AG04449 (cell line): ENCODE results near the gene PIR.

Source experiments
- CTCF ChIA-PET: fragments of 350-600 bp; formaldehyde crosslinking; extraction: SDS; loops from one replicate; lab custom pipeline; 2021; ENCODE audit warnings: antibody characterized with exemption; lab: Yijun Ruan, JAX
- POLR2A ChIA-PET: fragments of 400-600, 350-600 bp; formaldehyde crosslinking; extraction: SDS; loops from one replicate; lab custom pipeline; 2020; ENCODE audit warnings: antibody characterized with exemption, inconsistent platforms; lab: Yijun Ruan, JAX
- DNase-seq: peaks from one replicate; pipeline ENCODE4 v3.0.0-alpha.2; 2010; ENCODE audit warnings: low read depth, low spot score
- H3K4me3 ChIP-seq: 2 replicates; pipeline ENCODE4 v1.5.1; 2011; ENCODE audit warnings: low read depth, mild to moderate bottlenecking, control low read depth, low read length
- CTCF ChIP-seq: IDR thresholded peaks from one replicate; pipeline ENCODE4 v1.5.1; 2011; ENCODE audit warnings: mild to moderate bottlenecking, moderate library complexity, low read length, control low read depth, inconsistent platforms; ENCODE audit not compliant: insufficient read depth; ENCODE audit errors: missing control alignments

The PIR gene

GRCh38 chrX:15373976-15374375 lies 119.2 kb downstream of the PIR start:
- DNase-seq, result no peak

GRCh38 chrX:15366506-15367352 lies 126.4 kb downstream of the PIR start:
- TF ChIP-seq CTCF, result no peak
- CTCF ChIA-PET, result interaction anchor here (0.7 to 1.9 kb wide), 2 partner anchors 17 to 18 kb away, joined by 3 to 8 read pairs; no protein-coding TSS in a partner anchor
- DNase-seq, result no peak
- H3K4me3 ChIP-seq, result no peak overlapping the region
- POLR2A ChIA-PET, result no interaction called here

More at GRCh38 chrX:15373976-15374375, 119.2 kb downstream of the PIR start:
- no peak overlapping the region for H3K4me3 ChIP-seq
- CTCF ChIA-PET, result interaction anchor here (2.3 kb wide), 1 partner anchor 25 kb away, joined by 11 read pairs; no protein-coding TSS in a partner anchor
- TF ChIP-seq CTCF, result no peak
- POLR2A ChIA-PET, result no interaction called here

- no peak for DNase-seq
- no peak for TF ChIP-seq CTCF
- H3K4me3 ChIP-seq, result no peak overlapping the region
- POLR2A ChIA-PET, result no interaction called here
- CTCF ChIA-PET, result interaction anchor here (2.1 to 2.6 kb wide), 2 partner anchors 10 kb away, joined by 7 to 14 read pairs; no protein-coding TSS in a partner anchor
Observed at GRCh38 chrX:15359701-15360100, 133.4 kb downstream of the PIR start.

GRCh38 chrX:15358533-15358932 lies 134.6 kb downstream of the PIR start:
- POLR2A ChIA-PET, result no interaction called here
- H3K4me3 ChIP-seq, result no peak overlapping the region
- no peak for TF ChIP-seq CTCF
- CTCF ChIA-PET, result interaction anchor here (2.6 kb wide), 1 partner anchor 9 kb away, joined by 14 read pairs; no protein-coding TSS in a partner anchor
- no peak for DNase-seq

GRCh38 chrX:15356444-15356843 lies 136.7 kb downstream of the PIR start:
- DNase-seq, result no peak
- CTCF ChIA-PET, result interaction anchor here (11.6 kb wide), 1 partner anchor 112 kb away, joined by 309 read pairs; no protein-coding TSS in a partner anchor
- POLR2A ChIA-PET, result no interaction called here
- TF ChIP-seq CTCF, result no peak
- no peak overlapping the region for H3K4me3 ChIP-seq

- ChIA-PET CTCF (interaction anchor here (1.8 to 11.6 kb wide), 9 partner anchors 8 to 162 kb away, joined by 7 to 309 read pairs (median 12); no protein-coding TSS in a partner anchor), POLR2A (no interaction called here)
- no peak overlapping the region for H3K4me3 ChIP-seq
- TF ChIP-seq CTCF, result no peak
- no peak for DNase-seq
Observed at GRCh38 chrX:15350329-15350996, 142.7 kb downstream of the PIR start.
